MM.1S (cell line): ENCODE data around the gene NCDN.

Experiments
- DNase-seq: peaks from one replicate; pipeline ENCODE4 v3.0.0-alpha.2; 2015
- H2AFZ ChIP-seq: fragments of 300-600 bp; sonication (generic); 2 replicates; pipeline ENCODE4 v1.6.0; 2016; ENCODE audit warnings: antibody characterized with exemption, low read length
- H3F3A ChIP-seq: fragments of 300-600 bp; sonication (generic); 2 replicates; pipeline ENCODE4 v1.6.1; 2016; ENCODE audit warnings: mild to moderate bottlenecking, antibody characterized with exemption, low read length, moderate library complexity, mixed read lengths; ENCODE audit not compliant: insufficient read depth
- H3K27ac ChIP-seq: fragments of 300-600 bp; sonication (generic); 2 replicates; pipeline ENCODE4 v1.5.1; 2016; ENCODE audit warnings: mild to moderate bottlenecking, low read length
- H3K27me3 ChIP-seq: fragments of 300-600 bp; sonication (generic); replicated peaks from 2 replicates; pipeline ENCODE4 v1.6.0; 2016; ENCODE audit warnings: low read length; ENCODE audit not compliant: insufficient read depth
- H3K36me3 ChIP-seq: fragments of 300-600 bp; sonication (generic); replicated peaks from 2 replicates; pipeline ENCODE4 v1.6.1; 2016; ENCODE audit warnings: mild to moderate bottlenecking, low read length, mixed read lengths; ENCODE audit not compliant: insufficient read depth
- H3K4me1 ChIP-seq: fragments of 300-600 bp; sonication (generic); 2 replicates; pipeline ENCODE4 v1.6.1; 2016; ENCODE audit warnings: low read length, mixed read lengths
- H3K4me2 ChIP-seq: fragments of 300-600 bp; sonication (generic); 2 replicates; pipeline ENCODE4 v1.6.0; 2016; ENCODE audit warnings: low read depth, low read length
- H3K4me3 ChIP-seq: fragments of 300-600 bp; sonication (generic); 2 replicates; pipeline ENCODE4 v1.5.1; 2016; ENCODE audit warnings: low read length, mixed read lengths
- H3K79me2 ChIP-seq: fragments of 300-600 bp; sonication (generic); 2 replicates; pipeline ENCODE4 v1.6.1; 2016; ENCODE audit warnings: mixed run types, low read length, mixed read lengths
- H3K9ac ChIP-seq: fragments of 300-600 bp; sonication (generic); 2 replicates; pipeline ENCODE4 v1.6.1; 2016; ENCODE audit warnings: low read length, mixed read lengths
- H3K9me2 ChIP-seq: fragments of 300-600 bp; sonication (generic); replicated peaks from 2 replicates; pipeline ENCODE4 v1.6.1; 2016; ENCODE audit warnings: mild to moderate bottlenecking, low read length, mixed read lengths; ENCODE audit not compliant: insufficient read depth
- H3K9me3 ChIP-seq: fragments of 300-600 bp; sonication (generic); replicated peaks from 2 replicates; pipeline ENCODE4 v1.6.1; 2016; ENCODE audit warnings: mild to moderate bottlenecking, low read length, mixed read lengths; ENCODE audit not compliant: insufficient read depth
- H4K20me1 ChIP-seq: fragments of 300-600 bp; sonication (generic); 2 replicates; pipeline ENCODE4 v1.6.1; 2016; ENCODE audit warnings: mild to moderate bottlenecking, low read length, moderate library complexity, mixed read lengths; ENCODE audit not compliant: insufficient read depth
- EZH2 ChIP-seq: fragments of 300-600 bp; sonication (generic); optimal IDR thresholded peaks from 2 replicates; pipeline ENCODE3; 2017; ENCODE audit warnings: low read depth, mild to moderate bottlenecking, antibody characterized with exemption, low read length, mixed read lengths
- EZH2phosphoT487 ChIP-seq: fragments of 300-600 bp; sonication (generic); IDR thresholded peaks from 2 replicates; pipeline ENCODE4 v1.6.1; 2018; ENCODE audit warnings: antibody characterized with exemption, low read length
- TF ChIP-seq, protein P1 (sequence below): fragments of 300-600 bp; sonication (generic); IDR thresholded peaks from 2 replicates; pipeline ENCODE4 v1.5.1; 2016; ENCODE audit warnings: antibody characterized with exemption, low read length, mixed read lengths

NCDN gene

DNA sequence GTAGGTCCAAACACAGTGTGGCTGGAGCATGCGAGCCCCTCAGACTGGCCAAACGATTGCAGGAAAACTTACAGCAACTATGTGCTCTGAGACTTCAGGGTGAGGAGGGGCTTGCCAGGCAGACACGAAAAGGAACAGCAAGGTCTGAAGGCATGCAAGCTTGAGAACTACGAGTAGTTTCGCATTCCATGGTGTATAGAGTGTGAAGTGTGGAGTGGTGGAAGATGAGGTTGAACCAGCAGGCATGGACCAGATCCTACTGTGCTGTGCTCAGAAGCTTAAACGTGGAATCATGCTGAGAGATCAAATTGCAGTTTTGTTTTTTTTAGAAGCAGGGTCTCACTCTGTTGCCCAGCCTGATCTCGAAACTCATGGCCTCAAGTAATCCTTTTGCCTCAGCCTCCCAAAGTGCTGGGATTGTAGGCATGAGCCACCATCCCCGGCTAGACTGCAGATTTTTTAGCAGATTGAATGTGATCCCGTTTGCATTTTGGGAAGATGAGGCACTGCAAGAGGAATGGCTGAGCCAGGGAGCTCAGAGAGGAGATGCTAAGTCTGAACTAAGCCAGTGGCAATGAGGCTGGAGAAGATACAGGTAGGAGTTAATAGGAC is 10.5 kb downstream of the NCDN start:
- no peaks in the 10 kb centered on the region for H3K79me2 ChIP-seq
- H3K4me3 ChIP-seq = no peak overlapping the region

DNA sequence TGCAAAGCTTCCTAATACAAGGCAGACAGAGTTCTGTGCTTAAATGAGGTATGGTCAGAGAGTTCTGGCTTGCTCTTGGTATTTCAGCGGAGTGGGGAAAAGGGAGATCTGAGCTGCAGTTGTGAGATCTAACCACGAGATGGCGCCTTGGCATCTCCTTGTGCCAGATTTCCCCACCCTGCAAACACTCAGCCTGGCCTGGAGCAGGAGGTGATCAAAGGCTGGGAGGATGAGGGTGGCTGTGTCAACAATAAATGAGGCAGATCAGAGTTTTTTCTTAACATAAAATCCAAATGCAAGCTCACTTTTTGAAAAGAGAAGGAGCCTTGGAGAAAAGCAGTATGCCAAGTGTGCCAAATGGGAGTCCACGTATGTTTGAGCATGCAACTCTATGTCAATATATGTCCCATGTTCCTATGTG is 11.4 kb downstream of the NCDN start:
- Histone ChIP-seq H3K27ac (no peak overlapping the region), H3K9me3 (no peaks in the 10 kb centered on the region), H3K4me3 (no peak overlapping the region), H2AFZ (no peak overlapping the region), H3K36me3 (no peaks in the 10 kb centered on the region), H3K9me2 (no peaks in the 10 kb centered on the region), H3K9ac (no peak overlapping the region), H4K20me1 (no peaks in the 10 kb centered on the region), H3F3A (no peaks in the 10 kb centered on the region), H3K4me2 (no peak overlapping the region), H3K4me1 (no peaks in the 10 kb centered on the region), H3K27me3 (no peaks in the 10 kb centered on the region), H3K79me2 (no peaks in the 10 kb centered on the region)
- no peak for TF ChIP-seq EZH2
- TF ChIP-seq, protein P1, sequence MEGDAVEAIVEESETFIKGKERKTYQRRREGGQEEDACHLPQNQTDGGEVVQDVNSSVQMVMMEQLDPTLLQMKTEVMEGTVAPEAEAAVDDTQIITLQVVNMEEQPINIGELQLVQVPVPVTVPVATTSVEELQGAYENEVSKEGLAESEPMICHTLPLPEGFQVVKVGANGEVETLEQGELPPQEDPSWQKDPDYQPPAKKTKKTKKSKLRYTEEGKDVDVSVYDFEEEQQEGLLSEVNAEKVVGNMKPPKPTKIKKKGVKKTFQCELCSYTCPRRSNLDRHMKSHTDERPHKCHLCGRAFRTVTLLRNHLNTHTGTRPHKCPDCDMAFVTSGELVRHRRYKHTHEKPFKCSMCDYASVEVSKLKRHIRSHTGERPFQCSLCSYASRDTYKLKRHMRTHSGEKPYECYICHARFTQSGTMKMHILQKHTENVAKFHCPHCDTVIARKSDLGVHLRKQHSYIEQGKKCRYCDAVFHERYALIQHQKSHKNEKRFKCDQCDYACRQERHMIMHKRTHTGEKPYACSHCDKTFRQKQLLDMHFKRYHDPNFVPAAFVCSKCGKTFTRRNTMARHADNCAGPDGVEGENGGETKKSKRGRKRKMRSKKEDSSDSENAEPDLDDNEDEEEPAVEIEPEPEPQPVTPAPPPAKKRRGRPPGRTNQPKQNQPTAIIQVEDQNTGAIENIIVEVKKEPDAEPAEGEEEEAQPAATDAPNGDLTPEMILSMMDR = peak; percentile 82
- peak; percentile 53 for DNase-seq

More for the DNA sequence above, 10.5 kb downstream of the NCDN start:
- Histone ChIP-seq H2AFZ (no peak overlapping the region), H3K27ac (no peak overlapping the region), H4K20me1 (no peaks in the 10 kb centered on the region), H3F3A (0 out of 2 replicates have a peak, but pooled peaks cover 3% of the 10 kb centered on the region), H3K4me1 (no peaks in the 10 kb centered on the region), H3K27me3 (no peaks in the 10 kb centered on the region), H3K36me3 (no peaks in the 10 kb centered on the region), H3K4me2 (no peak overlapping the region), H3K9me3 (no peaks in the 10 kb centered on the region), H3K9me2 (no peaks in the 10 kb centered on the region), H3K9ac (no peak overlapping the region)
- no peak for DNase-seq
- TF ChIP-seq, protein P1 = no peak
- TF ChIP-seq EZH2 (no peak), EZH2phosphoT487 (no peak)

DNA sequence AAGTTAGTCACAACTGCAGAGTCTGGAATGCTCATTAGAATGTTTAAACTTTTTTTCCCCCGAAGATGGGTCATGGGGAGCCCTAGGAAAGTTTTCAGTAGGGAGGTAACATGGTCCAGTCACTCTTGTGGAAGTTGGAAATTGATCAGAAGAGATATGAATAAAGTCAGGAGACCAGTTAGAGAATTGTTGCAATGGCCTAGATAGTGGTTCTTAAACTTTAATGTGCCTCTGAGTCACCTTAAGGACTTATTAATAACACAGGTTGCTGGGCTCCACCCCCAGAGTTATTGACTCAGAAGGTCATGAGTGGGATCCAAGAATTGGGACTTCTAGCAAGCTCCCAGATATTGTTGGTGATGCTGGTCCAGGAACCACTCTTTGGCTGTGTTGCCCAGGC is 12.3 kb downstream of the NCDN start:
- Histone ChIP-seq H3K4me1 (no peaks in the 10 kb centered on the region), H3K4me3 (no peak overlapping the region), H3K9me2 (no peaks in the 10 kb centered on the region), H3K27ac (no peak overlapping the region), H3K27me3 (no peaks in the 10 kb centered on the region), H3F3A (no peaks in the 10 kb centered on the region), H4K20me1 (no peaks in the 10 kb centered on the region), H3K9me3 (no peaks in the 10 kb centered on the region), H3K9ac (no peak overlapping the region), H3K79me2 (no peaks in the 10 kb centered on the region), H3K36me3 (no peaks in the 10 kb centered on the region), H3K4me2 (no peak overlapping the region), H2AFZ (no peak overlapping the region)
- DNase-seq = no peak
- no peak for TF ChIP-seq EZH2phosphoT487
- no peak for TF ChIP-seq EZH2
- TF ChIP-seq, protein P1 = no peak
